DOHH2 (cell line): ENCODE data around the gene CLCN6.

ENCODE experiments used
- H3F3A ChIP-seq: fragments of 200-600 bp; sonication (generic), shearing (Covaris generic); 2 replicates; pipeline ENCODE4 v1.6.0; 2016; ENCODE audit warnings: antibody characterized with exemption, mild to moderate bottlenecking; ENCODE audit not compliant: control insufficient read depth, insufficient read depth
- H3K27ac ChIP-seq: fragments of 200-600 bp; sonication (generic); 2 replicates; pipeline ENCODE4 v1.5.1; 2014; ENCODE audit warnings: low read depth, mild to moderate bottlenecking, low read length, moderate library complexity
- H3K27me3 ChIP-seq: fragments of 200-600 bp; sonication (generic); 2 replicates; pipeline ENCODE4 v1.6.1; 2014; ENCODE audit warnings: mild to moderate bottlenecking, low read length, mixed read lengths; ENCODE audit not compliant: control insufficient read depth
- H3K36me3 ChIP-seq: fragments of 200-600 bp; sonication (generic); 2 replicates; pipeline ENCODE4 v1.6.1; 2014; ENCODE audit warnings: mild to moderate bottlenecking, low read length, moderate library complexity, mixed read lengths; ENCODE audit not compliant: control insufficient read depth
- H3K4me1 ChIP-seq: fragments of 200-600 bp; sonication (generic); 2 replicates; pipeline ENCODE4 v1.6.1; 2014; ENCODE audit warnings: mild to moderate bottlenecking, low read length, mixed read lengths; ENCODE audit not compliant: control insufficient read depth
- H3K4me2 ChIP-seq: fragments of 200-600 bp; sonication (generic); 2 replicates; pipeline ENCODE4 v1.6.0; 2014; ENCODE audit warnings: mild to moderate bottlenecking, low read length, moderate library complexity
- H3K4me3 ChIP-seq: fragments of 200-600 bp; sonication (generic); 2 replicates; pipeline ENCODE4 v1.5.1; 2014; ENCODE audit warnings: mild to moderate bottlenecking, low read length, mixed read lengths
- H3K79me2 ChIP-seq: fragments of 200-600 bp; sonication (generic); 2 replicates; pipeline ENCODE4 v1.6.1; 2014; ENCODE audit warnings: mild to moderate bottlenecking, low read length, mixed read lengths; ENCODE audit not compliant: control insufficient read depth
- H3K9me2 ChIP-seq: fragments of 200-600 bp; sonication (generic); replicated peaks from 2 replicates; pipeline ENCODE4 v1.6.1; 2014; ENCODE audit warnings: mild to moderate bottlenecking, low read length, mixed read lengths; ENCODE audit not compliant: control insufficient read depth
- H3K9me3 ChIP-seq: fragments of 200-600 bp; sonication (generic); 2 replicates; pipeline ENCODE4 v1.6.1; 2014; ENCODE audit warnings: antibody characterized with exemption, low read length, mixed read lengths; ENCODE audit not compliant: control insufficient read depth, insufficient read depth
- H4K20me1 ChIP-seq: fragments of 200-600 bp; sonication (generic); 2 replicates; pipeline ENCODE4 v1.6.0; 2014; ENCODE audit warnings: low read depth, mild to moderate bottlenecking, antibody characterized with exemption, low read length, moderate library complexity; ENCODE audit not compliant: control insufficient read depth, insufficient read depth
- EZH2phosphoT487 ChIP-seq: fragments of 200-600 bp; sonication (generic); IDR thresholded peaks from 2 replicates; pipeline ENCODE4 v1.6.1; 2017; ENCODE audit warnings: borderline replicate concordance, mild to moderate bottlenecking, antibody characterized with exemption, low read length, moderate library complexity, mixed read lengths
- TF ChIP-seq, protein P1 (sequence below): fragments of 200-600 bp; sonication (generic); IDR thresholded peaks from one replicate; pipeline ENCODE4 v1.5.1; 2014; ENCODE audit warnings: antibody characterized with exemption, mild to moderate bottlenecking, low read depth, low read length; ENCODE audit not compliant: poor library complexity, severe bottlenecking

Gene CLCN6

DNA sequence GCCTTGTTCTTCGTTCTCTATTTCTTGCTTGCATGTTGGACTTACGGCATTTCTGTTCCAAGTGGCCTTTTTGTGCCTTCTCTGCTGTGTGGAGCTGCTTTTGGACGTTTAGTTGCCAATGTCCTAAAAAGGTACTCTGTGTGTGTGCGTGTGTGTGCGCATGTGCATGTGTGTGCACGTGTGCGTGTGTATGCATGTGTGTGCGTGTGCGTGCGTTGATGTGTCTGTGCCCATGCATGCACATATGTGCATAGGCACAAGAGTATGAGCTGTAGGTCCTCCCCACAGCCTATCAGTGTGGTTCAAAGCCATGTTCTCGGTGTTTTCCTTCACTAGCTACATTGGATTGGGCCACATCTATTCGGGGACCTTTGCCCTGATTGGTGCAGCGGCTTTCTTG lies 27.9 kb downstream of the CLCN6 start:
- Histone ChIP-seq H3K4me1 (peaks cover 4% of the 10 kb centered on the region; the same call in 1 of the 2 replicates), H3F3A (no peaks in the 10 kb centered on the region; the same call in 1 of the 2 replicates), H3K36me3 (peaks cover 92% of the 10 kb centered on the region), H3K4me3 (no peak overlapping the region), H4K20me1 (no peaks in the 10 kb centered on the region; the same call in 1 of the 2 replicates), H3K27ac (no peak overlapping the region), H3K9me3 (no peaks in the 10 kb centered on the region), H3K4me2 (no peak overlapping the region), H3K79me2 (no peaks in the 10 kb centered on the region), H3K27me3 (no peaks in the 10 kb centered on the region), H3K9me2 (no peaks in the 10 kb centered on the region)
- TF ChIP-seq, protein P1, sequence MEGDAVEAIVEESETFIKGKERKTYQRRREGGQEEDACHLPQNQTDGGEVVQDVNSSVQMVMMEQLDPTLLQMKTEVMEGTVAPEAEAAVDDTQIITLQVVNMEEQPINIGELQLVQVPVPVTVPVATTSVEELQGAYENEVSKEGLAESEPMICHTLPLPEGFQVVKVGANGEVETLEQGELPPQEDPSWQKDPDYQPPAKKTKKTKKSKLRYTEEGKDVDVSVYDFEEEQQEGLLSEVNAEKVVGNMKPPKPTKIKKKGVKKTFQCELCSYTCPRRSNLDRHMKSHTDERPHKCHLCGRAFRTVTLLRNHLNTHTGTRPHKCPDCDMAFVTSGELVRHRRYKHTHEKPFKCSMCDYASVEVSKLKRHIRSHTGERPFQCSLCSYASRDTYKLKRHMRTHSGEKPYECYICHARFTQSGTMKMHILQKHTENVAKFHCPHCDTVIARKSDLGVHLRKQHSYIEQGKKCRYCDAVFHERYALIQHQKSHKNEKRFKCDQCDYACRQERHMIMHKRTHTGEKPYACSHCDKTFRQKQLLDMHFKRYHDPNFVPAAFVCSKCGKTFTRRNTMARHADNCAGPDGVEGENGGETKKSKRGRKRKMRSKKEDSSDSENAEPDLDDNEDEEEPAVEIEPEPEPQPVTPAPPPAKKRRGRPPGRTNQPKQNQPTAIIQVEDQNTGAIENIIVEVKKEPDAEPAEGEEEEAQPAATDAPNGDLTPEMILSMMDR, result no peak
- no peak for TF ChIP-seq EZH2phosphoT487

DNA sequence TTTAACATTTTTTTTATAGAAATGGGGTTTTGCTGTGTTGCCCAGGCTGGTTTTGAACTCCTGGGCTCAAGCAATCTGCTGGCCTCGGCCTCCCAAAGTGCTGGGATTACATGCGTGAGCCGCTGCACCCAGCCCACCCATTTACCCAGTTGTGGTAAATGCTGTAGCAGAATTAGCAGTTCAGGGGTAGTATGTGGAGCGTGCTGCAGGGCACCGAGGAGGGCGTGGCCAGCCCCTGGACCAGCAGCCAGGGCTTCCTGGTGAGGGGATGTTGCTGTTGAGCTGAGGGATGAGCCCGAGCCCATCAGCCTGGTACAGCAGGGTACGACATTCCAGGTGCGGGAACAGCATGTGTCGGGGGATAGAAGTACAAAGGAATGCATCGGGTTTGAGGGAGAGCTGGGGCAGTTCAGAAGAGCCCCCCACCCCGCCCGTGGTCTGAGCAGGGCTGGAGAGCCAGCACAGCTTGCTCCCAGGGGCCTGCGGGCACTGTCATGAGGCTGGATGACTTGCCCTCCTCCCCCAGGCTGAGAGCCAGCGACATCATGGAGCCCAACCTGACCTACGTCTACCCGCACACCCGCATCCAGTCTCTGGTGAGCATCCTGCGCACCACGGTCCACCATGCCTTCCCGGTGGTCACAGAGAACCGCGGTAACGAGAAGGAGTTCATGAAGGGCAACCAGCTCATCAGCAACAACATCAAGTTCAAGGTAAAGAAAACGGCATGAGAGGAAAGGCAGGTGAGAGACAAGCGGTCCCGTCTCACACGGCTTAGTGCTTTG lies 29.6 kb downstream of the CLCN6 start:
- H3K79me2 ChIP-seq, result no peaks in the 10 kb centered on the region
- no peaks in the 10 kb centered on the region for H3K27me3 ChIP-seq
- no peaks in the 10 kb centered on the region for H3K9me2 ChIP-seq
- H3F3A ChIP-seq, result no peaks in the 10 kb centered on the region; the same call in 1 of the 2 replicates
- H3K4me2 ChIP-seq, result no peak overlapping the region
- H3K9me3 ChIP-seq, result no peaks in the 10 kb centered on the region
- TF ChIP-seq, protein P1, result no peak
- TF ChIP-seq EZH2phosphoT487, result no peak
- H3K4me1 ChIP-seq, result peaks cover 15% of the 10 kb centered on the region
- H3K36me3 ChIP-seq, result peaks cover 95% of the 10 kb centered on the region
- no peak overlapping the region for H3K27ac ChIP-seq
- H3K4me3 ChIP-seq, result no peak overlapping the region
- no peaks in the 10 kb centered on the region; the same call in 1 of the 2 replicates for H4K20me1 ChIP-seq

DNA sequence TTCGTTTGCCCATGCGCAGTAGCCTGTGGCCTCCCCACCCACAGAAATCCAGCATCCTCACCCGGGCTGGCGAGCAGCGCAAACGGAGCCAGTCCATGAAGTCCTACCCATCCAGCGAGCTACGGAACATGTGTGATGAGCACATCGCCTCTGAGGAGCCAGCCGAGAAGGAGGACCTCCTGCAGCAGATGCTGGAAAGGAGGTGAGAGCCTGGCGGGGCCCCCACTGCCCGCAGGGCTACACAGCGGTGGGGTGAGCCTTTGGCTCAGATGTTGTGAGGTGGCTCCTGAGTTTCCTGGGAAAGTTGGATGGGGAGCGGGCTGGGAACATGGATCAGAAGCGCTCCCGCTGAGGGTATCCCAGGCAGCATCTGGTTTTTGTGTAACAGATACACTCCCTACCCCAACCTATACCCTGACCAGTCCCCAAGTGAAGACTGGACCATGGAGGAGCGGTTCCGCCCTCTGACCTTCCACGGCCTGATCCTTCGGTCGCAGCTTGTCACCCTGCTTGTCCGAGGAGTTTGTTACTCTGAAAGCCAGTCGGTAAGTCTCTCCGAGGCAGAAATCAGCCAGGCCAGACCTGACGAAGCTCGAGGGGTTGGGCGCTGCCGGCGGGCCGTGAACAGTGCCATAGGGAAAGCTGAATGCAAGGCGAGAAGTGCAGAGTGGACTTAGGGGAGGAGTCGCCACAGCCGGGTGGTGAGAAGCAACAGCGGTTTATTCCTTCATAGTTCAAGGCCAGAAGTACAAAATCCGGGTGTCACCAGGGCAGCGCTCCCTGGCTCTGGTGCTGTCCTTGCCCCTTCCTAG lies 31.2 kb downstream of the CLCN6 start:
- Histone ChIP-seq H3K9me2 (no peaks in the 10 kb centered on the region), H3K79me2 (no peaks in the 10 kb centered on the region), H3K4me2 (no peak overlapping the region), H3K4me3 (no peak overlapping the region), H3K36me3 (peaks cover 97% of the 10 kb centered on the region), H3K9me3 (no peaks in the 10 kb centered on the region), H3K4me1 (peaks cover 30% of the 10 kb centered on the region), H3K27me3 (no peaks in the 10 kb centered on the region), H3K27ac (no peak overlapping the region), H3F3A (peaks cover 7% of the 10 kb centered on the region), H4K20me1 (no peaks in the 10 kb centered on the region; the same call in 1 of the 2 replicates)
- TF ChIP-seq, protein P1, result no peak
- TF ChIP-seq EZH2phosphoT487, result no peak
